Suprapubic skin (tissue), 4 donors: Measurements from ENCODE around the gene FOXK2. TPM values are rescaled to one million over a fixed set of nuclear protein-coding genes. Genes with fewer than 3 reads are reported as not detected.

Source experiments
- DNase-seq, 2 donors: peaks; one replicate each; pipeline ENCODE4 v3.0.0-alpha.2; 2019; ENCODE audit warnings: low spot score in 2 of 2
- H3K27ac ChIP-seq: fragments of 200-600 bp; sonication (generic); one replicate; pipeline ENCODE4 v1.5.1; 2019
- H3K27me3 ChIP-seq: fragments of 200-600 bp; sonication (generic); one replicate; pipeline ENCODE4 v1.5.1; 2019
- H3K36me3 ChIP-seq: fragments of 200-600 bp; sonication (generic); one replicate; pipeline ENCODE4 v1.5.1; 2019
- H3K4me1 ChIP-seq: fragments of 200-600 bp; sonication (generic); one replicate; pipeline ENCODE4 v1.5.1; 2019
- H3K4me3 ChIP-seq: fragments of 200-600 bp; sonication (generic); one replicate; pipeline ENCODE4 v1.5.1; 2019; ENCODE audit warnings: mild to moderate bottlenecking
- H3K9me3 ChIP-seq: fragments of 200-600 bp; sonication (generic); one replicate; pipeline ENCODE4 v1.5.1; 2019
- CTCF ChIP-seq, 2 donors: fragments of 200-600 bp in 1 of 2; fragments of 450-650 bp in 1 of 2; sonication (generic) in 1 of 2; IDR thresholded peaks; one replicate each; pipeline ENCODE4 v1.5.1; 2016 to 2019; ENCODE audit warnings: antibody characterized with exemption in 2 of 2, mild to moderate bottlenecking in 1 of 2, moderate library complexity in 1 of 2
- EP300 ChIP-seq: sonication (generic); formaldehyde crosslinking; IDR thresholded peaks from one replicate; pipeline ENCODE4 v1.6.1; 2017; ENCODE audit warnings: antibody characterized with exemption
- POLR2A ChIP-seq, 2 donors: fragments of 450-650 bp; IDR thresholded peaks; one replicate each; pipeline ENCODE4 v1.6.1; 2017; ENCODE audit warnings: antibody characterized with exemption in 2 of 2, mild to moderate bottlenecking in 2 of 2, moderate library complexity in 2 of 2
- POLR2AphosphoS5 ChIP-seq, 3 donors: sonication (generic); formaldehyde crosslinking; IDR thresholded peaks; one replicate each; pipeline ENCODE4 v1.6.1; 2017; ENCODE audit warnings: antibody characterized with exemption in 3 of 3
- WGBS: methylation state at CpG from one replicate; pipeline ENCODE4 v1.1.5; 2018; 5-methylcytosine and 5-hydroxymethylcytosine counted together
- total RNA-seq, 4 donors: library from RNA; depleted of rRNA; stranded (reverse); fragments of >200 nt; gene quantifications; one replicate each; pipeline ENCODE4 v1.1.0, GENCODE V29; 2016

The FOXK2 gene
- total RNA-seq, 4 donors from 2014 or later = 62.7 to 94.5 (median 78.4) TPM

- DNase-seq = no peak
- Histone ChIP-seq H3K36me3 (peaks cover 24% of the 10 kb centered on the region), H3K27me3 (no peaks in the 10 kb centered on the region), H3K4me3 (no peak overlapping the region), H3K4me1 (peaks cover 37% of the 10 kb centered on the region), H3K27ac (no peak overlapping the region), H3K9me3 (no peaks in the 10 kb centered on the region)
- 90% methylated on average over 8 of the region's 10 CpGs for WGBS
- TF ChIP-seq CTCF (IDR thresholded peaks at IDR 0.05) = no peak
- TF ChIP-seq POLR2A (IDR thresholded peaks at IDR 0.05) = no peak
- no peak for TF ChIP-seq EP300
- TF ChIP-seq POLR2AphosphoS5 (IDR thresholded peaks at IDR 0.05) = no peak
Measured at GRCh38 chr17:82491196-82491530, 28.4 kb upstream of the FOXK2 start.

GRCh38 chr17:82491533-82491932 is 28.0 kb upstream of the FOXK2 start:
- Histone ChIP-seq H3K27me3 (no peaks in the 10 kb centered on the region), H3K9me3 (no peaks in the 10 kb centered on the region), H3K4me3 (no peak overlapping the region), H3K27ac (no peak overlapping the region), H3K36me3 (peaks cover 21% of the 10 kb centered on the region), H3K4me1 (peaks cover 41% of the 10 kb centered on the region)
- WGBS = 95% methylated on average over 10 of the region's 15 CpGs
- TF ChIP-seq EP300 = no peak
- TF ChIP-seq CTCF (IDR thresholded peaks at IDR 0.05) = no peak
- TF ChIP-seq POLR2A (IDR thresholded peaks at IDR 0.05) = no peak
- TF ChIP-seq POLR2AphosphoS5 (IDR thresholded peaks at IDR 0.05) = no peak
- DNase-seq = no peak

GRCh38 chr17:82492643-82493225 is 26.8 kb upstream of the FOXK2 start:
- H3K4me3 ChIP-seq = no peak overlapping the region
- no peak for DNase-seq
- no peak overlapping the region for H3K27ac ChIP-seq

GRCh38 chr17:82493226-82493781 is 26.2 kb upstream of the FOXK2 start:
- peaks cover 57% of the 10 kb centered on the region for H3K4me1 ChIP-seq
- peaks cover 5% of the 10 kb centered on the region for H3K36me3 ChIP-seq
- WGBS = 57% methylated on average over 12 of the region's 12 CpGs
- no peak overlapping the region for H3K4me3 ChIP-seq
- no peaks in the 10 kb centered on the region for H3K27me3 ChIP-seq
- H3K9me3 ChIP-seq = no peaks in the 10 kb centered on the region
- TF ChIP-seq EP300 (no peak), POLR2A (IDR thresholded peaks at IDR 0.05) (no peak), CTCF (IDR thresholded peaks at IDR 0.05) (no peak), POLR2AphosphoS5 (IDR thresholded peaks at IDR 0.05) (no peak)
- no peak overlapping the region for H3K27ac ChIP-seq
- DNase-seq = no peak

More at GRCh38 chr17:82492643-82493225, 26.8 kb upstream of the FOXK2 start:
- Histone ChIP-seq H3K9me3 (no peaks in the 10 kb centered on the region), H3K4me1 (peaks cover 51% of the 10 kb centered on the region), H3K36me3 (peaks cover 10% of the 10 kb centered on the region), H3K27me3 (no peaks in the 10 kb centered on the region)
- WGBS = 44% methylated on average over 13 of the region's 13 CpGs
- TF ChIP-seq POLR2A (IDR thresholded peaks at IDR 0.05) = no peak
- TF ChIP-seq EP300 = no peak
- TF ChIP-seq POLR2AphosphoS5 (IDR thresholded peaks at IDR 0.05) = no peak
- no peak for TF ChIP-seq CTCF (IDR thresholded peaks at IDR 0.05)

GRCh38 chr17:82494236-82495055 is 25.1 kb upstream of the FOXK2 start:
- no peaks in the 10 kb centered on the region for H3K36me3 ChIP-seq
- H3K4me3 ChIP-seq = no peak overlapping the region
- H3K27me3 ChIP-seq = no peaks in the 10 kb centered on the region
- H3K4me1 ChIP-seq = peaks cover 59% of the 10 kb centered on the region
- H3K9me3 ChIP-seq = no peaks in the 10 kb centered on the region
- WGBS = 25% methylated on average over 17 of the region's 17 CpGs
- peak; percentile 92 to 94 for DNase-seq
- peak in 2 of 3 donors; percentile 47 to 85 for TF ChIP-seq POLR2AphosphoS5 (IDR thresholded peaks at IDR 0.05)
- TF ChIP-seq POLR2A (IDR thresholded peaks at IDR 0.05) = no peak
- TF ChIP-seq EP300 = no peak
- peak; percentile 77 to 95 for TF ChIP-seq CTCF (IDR thresholded peaks at IDR 0.05)
- H3K27ac ChIP-seq = peak overlapping the region; percentile 41
